ENCODE results near the gene EIF2AK2.

GRCh38 chr2:37153224-37153623 lies 3.6 kb downstream of the EIF2AK2 start:
- TF ChIP-seq POLR2AphosphoS5 (IDR thresholded peaks at IDR 0.05; ENCODE audit: low read depth, low read length) (no peak), TAF1 (IDR thresholded peaks at IDR 0.05; ENCODE audit: borderline replicate concordance, insufficient read depth, low read length) (no peak)

Measured in PFSK-1 (cell line).